Uterus (tissue), 2 donors: ENCODE measurements around the gene SKI.

Source experiments
- CTCF ChIP-seq, 4 experiments: fragments of 200-600 bp in 2 of 4; fragments of 450-650 bp in 2 of 4; sonication (generic) in 2 of 4; IDR thresholded peaks; one replicate each; pipeline ENCODE4 v1.5.1; 2016 to 2019; ENCODE audit warnings: antibody characterized with exemption in 4 of 4, mild to moderate bottlenecking in 2 of 4, moderate library complexity in 1 of 4
- POLR2A ChIP-seq, 2 donors: fragments of 450-650 bp; IDR thresholded peaks; one replicate each; pipeline ENCODE4 v1.6.1; 2016; ENCODE audit warnings: antibody characterized with exemption in 2 of 2, mild to moderate bottlenecking in 1 of 2, moderate library complexity in 1 of 2

- no peak for TF ChIP-seq CTCF (IDR thresholded peaks at IDR 0.05)
- TF ChIP-seq POLR2A (IDR thresholded peaks at IDR 0.05): no peak
These were observed 120.5 kb downstream of the SKI start for GRCh38 chr1:2348346-2349325.
